NB4 (cell line): ENCODE results near the gene KCNJ4.
"Not testable (repeated sequence)": the region's sequence is repeated elsewhere in the genome, so short reads cannot be mapped to it uniquely, and the experiment has no call there.

Source experiments
- CTCF ChIP-seq: IDR thresholded peaks from one replicate; pipeline ENCODE4 v1.5.1; 2012; ENCODE audit warnings: low read depth, low read length
- POLR2A ChIP-seq: IDR thresholded peaks from 2 replicates; pipeline ENCODE4 v1.6.1; 2011; ENCODE audit warnings: mild to moderate bottlenecking; ENCODE audit not compliant: insufficient read length; ENCODE audit errors: extremely low read depth

- not testable (repeated sequence) for TF ChIP-seq CTCF, POLR2A
These were observed 66.2 kb downstream of the KCNJ4 start for GRCh38 chr22:38388506-38389427.
